Gastrocnemius medialis (tissue), 4 donors: ENCODE data around the gene CEP83. TPM values are rescaled to one million over a fixed set of nuclear protein-coding genes. Genes with fewer than 3 reads are reported as not detected.

Experiments
- ATAC-seq, 2 donors: fragments of 150-250 bp; one replicate each; pipeline ENCODE4 v1.9.1; 2016
- DNase-seq, 2 donors: peaks; one replicate each; pipeline ENCODE4 v3.0.0-alpha.2; 2019
- H3K27ac ChIP-seq, 4 donors: fragments of 200-600 bp; sonication (generic); 1 replicate in 1 of 4; 2 replicates in 3 of 4; pipeline ENCODE4 v1.5.1; 2016 to 2018; ENCODE audit warnings: mild to moderate bottlenecking in 2 of 4, moderate library complexity in 1 of 4
- H3K27me3 ChIP-seq, 3 donors: fragments of 200-600 bp; sonication (generic) in 2 of 3; 1 replicate in 1 of 3; 2 replicates in 2 of 3; pipeline versions ENCODE4 v1.5.1 to v1.6.0; 2016 to 2019; ENCODE audit warnings: mild to moderate bottlenecking in 1 of 3, moderate library complexity in 1 of 3
- H3K36me3 ChIP-seq, 2 donors: fragments of 200-600 bp; sonication (generic) in 1 of 2; one replicate each; pipeline ENCODE4 v1.5.1; 2017 to 2018
- H3K4me1 ChIP-seq, 2 donors: fragments of 200-600 bp; sonication (generic) in 1 of 2; one replicate each; pipeline ENCODE4 v1.5.1; 2016 to 2017; ENCODE audit warnings: mild to moderate bottlenecking in 2 of 2
- H3K4me3 ChIP-seq, 4 donors: fragments of 200-600 bp; sonication (generic) in 3 of 4; 1 replicate in 1 of 4; 2 replicates in 3 of 4; pipeline ENCODE4 v1.5.1; 2016 to 2019; ENCODE audit warnings: mild to moderate bottlenecking in 2 of 4
- H3K9me3 ChIP-seq, 3 donors: fragments of 200-600 bp; sonication (generic) in 2 of 3; 1 replicate in 1 of 3; 2 replicates in 2 of 3; pipeline ENCODE4 v1.5.1; 2016 to 2019
- CTCF ChIP-seq, 5 experiments: fragments of 450-650 bp in 3 of 5; fragments of 200-600 bp in 2 of 5; sonication (generic) in 2 of 5; IDR thresholded peaks in 4 of 5; conservative IDR thresholded peaks in 1 of 5; 1 replicate in 4 of 5; 2 replicates in 1 of 5; pipeline ENCODE4 v1.5.1; 2016 to 2019; ENCODE audit warnings: antibody characterized with exemption in 5 of 5, mild to moderate bottlenecking in 3 of 5, moderate library complexity in 3 of 5
- POLR2A ChIP-seq, 2 donors: fragments of 450-650 bp; IDR thresholded peaks; one replicate each; pipeline ENCODE4 v1.6.1; 2017; ENCODE audit warnings: antibody characterized with exemption in 2 of 2, mild to moderate bottlenecking in 2 of 2, moderate library complexity in 2 of 2
- in situ Hi-C, 4 donors: fragments of 200-750 bp; cut with MboI; loops; one replicate each; pipeline versions ENCODE4 v1.15.0 to v1.8.0; 2017; ENCODE audit warnings: low sequenced_read_pairs in 4 of 4
- intact Hi-C: fragments of 100-400 bp; cut with DNase I; formaldehyde crosslinking; loops from one replicate; pipeline ENCODE4 v1.15.1; 2023; ENCODE audit warnings: low total_unique reads
- total RNA-seq, 4 donors: library from RNA; depleted of rRNA; stranded (reverse); fragments of >200 nt; gene quantifications; one replicate each; pipeline versions ENCODE4 v1.1.0 to v1.2.3, GENCODE V29; 2016

CEP83 gene
- total RNA-seq, 4 donors from 2014 or later, result 3.5 to 19.5 (median 11.2) TPM

GRCh38 chr12:94495445-94496115 lies 35.9 kb upstream of the CEP83 start:
- no peaks in the 10 kb centered on the region for H3K9me3 ChIP-seq
- TF ChIP-seq POLR2A (IDR thresholded peaks at IDR 0.05) (no peak), CTCF (IDR thresholded peaks at IDR 0.05 in 4 of 5, conservative IDR thresholded peaks at IDR 0.05 in 1 of 5) (no peak)
- H3K27me3 ChIP-seq, result no peaks in the 10 kb centered on the region
- in situ Hi-C loops (no loop called here), intact Hi-C loops (no loop called here)
- ATAC-seq (no peak), DNase-seq (no peak)
- no peaks in the 10 kb centered on the region for H3K4me1 ChIP-seq
- H3K27ac ChIP-seq, result no peak overlapping the region
- H3K36me3 ChIP-seq, result no peaks in the 10 kb centered on the region
- no peak overlapping the region for H3K4me3 ChIP-seq

GRCh38 chr12:94491489-94491888 lies 31.8 kb upstream of the CEP83 start:
- in situ Hi-C loops (no loop called here), intact Hi-C loops (no loop called here)
- no peak for ATAC-seq

GRCh38 chr12:94488463-94488862 lies 28.8 kb upstream of the CEP83 start:
- Histone ChIP-seq H3K4me3 (no peak overlapping the region), H3K27ac (no peak overlapping the region), H3K4me1 (no peaks in the 10 kb centered on the region), H3K36me3 (no peaks in the 10 kb centered on the region), H3K9me3 (no peaks in the 10 kb centered on the region), H3K27me3 (no peaks in the 10 kb centered on the region)
- ATAC-seq, result no peak
- intact Hi-C loops (no loop called here), in situ Hi-C loops (no loop called here)
- TF ChIP-seq CTCF (IDR thresholded peaks at IDR 0.05 in 4 of 5, conservative IDR thresholded peaks at IDR 0.05 in 1 of 5), result no peak
- TF ChIP-seq POLR2A (IDR thresholded peaks at IDR 0.05), result no peak
- no peak for DNase-seq

More at GRCh38 chr12:94491489-94491888, 31.8 kb upstream of the CEP83 start:
- Histone ChIP-seq H3K36me3 (no peaks in the 10 kb centered on the region), H3K4me1 (no peaks in the 10 kb centered on the region), H3K4me3 (no peak overlapping the region), H3K27me3 (no peaks in the 10 kb centered on the region), H3K27ac (no peak overlapping the region), H3K9me3 (no peaks in the 10 kb centered on the region)
- TF ChIP-seq POLR2A (IDR thresholded peaks at IDR 0.05), result no peak
- no peak for TF ChIP-seq CTCF (IDR thresholded peaks at IDR 0.05 in 4 of 5, conservative IDR thresholded peaks at IDR 0.05 in 1 of 5)
- DNase-seq, result no peak

GRCh38 chr12:94481734-94482133 lies 22.1 kb upstream of the CEP83 start:
- in situ Hi-C loops (no loop called here), intact Hi-C loops (no loop called here)
- Histone ChIP-seq H3K9me3 (no peaks in the 10 kb centered on the region), H3K4me1 (no peaks in the 10 kb centered on the region), H3K27me3 (no peaks in the 10 kb centered on the region), H3K36me3 (no peaks in the 10 kb centered on the region), H3K4me3 (no peak overlapping the region), H3K27ac (no peak overlapping the region)
- no peak for ATAC-seq
- TF ChIP-seq CTCF (IDR thresholded peaks at IDR 0.05 in 4 of 5, conservative IDR thresholded peaks at IDR 0.05 in 1 of 5) (no peak), POLR2A (IDR thresholded peaks at IDR 0.05) (no peak)
- no peak for DNase-seq

GRCh38 chr12:94469522-94469921 lies 9.9 kb upstream of the CEP83 start:
- Histone ChIP-seq H3K4me3 (no peak overlapping the region), H3K4me1 (no peaks in the 10 kb centered on the region), H3K36me3 (no peaks in the 10 kb centered on the region), H3K27me3 (no peaks in the 10 kb centered on the region), H3K9me3 (no peaks in the 10 kb centered on the region), H3K27ac (no peak overlapping the region)
- DNase-seq, result no peak
- intact Hi-C loops (no loop called here), in situ Hi-C loops (no loop called here)
- TF ChIP-seq POLR2A (IDR thresholded peaks at IDR 0.05), result no peak
- TF ChIP-seq CTCF (IDR thresholded peaks at IDR 0.05 in 4 of 5, conservative IDR thresholded peaks at IDR 0.05 in 1 of 5), result no peak
- ATAC-seq, result no peak
